ENCODE data around the gene PRR12. TPM values are rescaled to one million over a fixed set of nuclear protein-coding genes. Genes with fewer than 3 reads are reported as not detected.

The PRR12 gene, protein sequence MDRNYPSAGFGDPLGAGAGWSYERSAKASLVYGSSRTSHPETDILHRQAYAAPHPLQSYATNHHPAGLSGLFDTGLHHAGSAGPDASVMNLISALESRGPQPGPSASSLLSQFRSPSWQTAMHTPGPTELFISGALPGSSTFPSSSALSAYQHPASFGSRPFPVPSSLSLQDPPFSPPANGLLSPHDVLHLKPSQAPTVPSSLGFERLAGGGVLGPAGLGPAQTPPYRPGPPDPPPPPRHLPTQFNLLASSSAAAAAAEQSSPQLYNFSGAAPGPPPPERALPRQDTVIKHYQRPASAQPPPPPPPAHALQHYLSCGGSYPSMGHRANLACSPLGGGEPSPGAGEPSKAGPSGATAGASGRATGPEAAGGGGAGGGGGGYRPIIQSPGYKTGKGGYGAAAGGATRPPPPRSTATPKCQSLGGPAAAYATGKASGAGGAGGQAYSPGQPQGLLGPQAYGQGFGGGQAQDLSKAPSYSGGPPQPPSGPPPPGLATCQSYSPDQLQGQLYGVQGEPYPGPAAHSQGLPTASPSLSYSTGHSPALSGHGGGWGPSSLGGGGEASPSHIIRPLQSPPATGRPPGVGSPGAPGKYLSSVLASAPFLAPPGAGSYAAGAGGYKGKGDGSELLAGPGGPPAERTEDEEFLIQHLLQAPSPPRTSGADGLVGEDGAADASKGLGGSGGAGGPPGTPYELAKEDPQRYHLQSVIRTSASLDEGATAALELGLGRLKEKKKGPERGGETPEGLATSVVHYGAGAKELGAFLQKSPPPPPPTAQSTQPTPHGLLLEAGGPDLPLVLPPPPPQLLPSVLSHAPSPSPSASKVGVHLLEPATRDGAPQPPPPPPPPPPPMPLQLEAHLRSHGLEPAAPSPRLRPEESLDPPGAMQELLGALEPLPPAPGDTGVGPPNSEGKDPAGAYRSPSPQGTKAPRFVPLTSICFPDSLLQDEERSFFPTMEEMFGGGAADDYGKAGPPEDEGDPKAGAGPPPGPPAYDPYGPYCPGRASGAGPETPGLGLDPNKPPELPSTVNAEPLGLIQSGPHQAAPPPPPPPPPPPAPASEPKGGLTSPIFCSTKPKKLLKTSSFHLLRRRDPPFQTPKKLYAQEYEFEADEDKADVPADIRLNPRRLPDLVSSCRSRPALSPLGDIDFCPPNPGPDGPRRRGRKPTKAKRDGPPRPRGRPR (N-terminal part only)
- 15.8 TPM for total RNA-seq

DNA sequence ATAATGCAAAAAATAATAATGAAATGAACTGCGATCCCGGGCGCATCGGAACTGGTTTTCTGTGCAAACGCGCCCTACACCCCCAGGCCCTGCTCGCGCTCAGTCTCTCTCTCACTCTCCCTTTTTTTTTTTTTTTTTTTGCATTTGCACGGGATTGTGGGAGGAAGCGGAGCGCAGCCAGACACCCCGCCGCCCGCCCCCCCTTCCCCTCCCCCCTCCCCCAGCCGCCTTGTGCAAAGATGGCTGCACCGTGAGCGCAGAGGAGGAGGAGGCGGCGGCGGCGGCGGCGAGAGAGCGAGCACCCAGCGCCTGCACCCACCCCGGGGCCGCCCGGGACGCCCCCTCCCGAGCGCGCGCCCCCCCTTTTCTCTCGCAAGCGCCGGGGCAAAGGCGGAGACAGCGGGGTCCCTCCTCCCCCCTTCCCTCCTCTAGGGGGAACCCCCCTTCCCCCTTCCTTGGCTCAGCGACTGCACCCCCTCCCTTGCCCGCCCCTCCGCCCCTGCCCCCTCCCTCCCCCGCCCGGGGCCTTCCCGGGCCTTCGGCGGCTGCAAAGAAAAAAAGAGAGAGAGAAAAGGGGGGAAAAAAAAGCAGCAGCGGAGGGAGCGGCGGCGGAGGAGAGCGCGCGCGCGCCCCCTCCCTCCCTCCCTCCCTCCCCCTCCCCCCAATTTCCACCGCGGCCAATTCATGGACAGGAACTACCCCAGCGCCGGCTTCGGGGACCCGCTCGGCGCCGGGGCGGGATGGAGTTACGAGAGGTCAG lies at the start of gene PRR12:
PRR12 (plus strand) TSS at position 212 of the 760 bp plus-strand sequence; CDS start at position 685, 473 bp downstream.

GRCh38 chr19:49580264-49581006 lies 10.5 kb upstream of the PRR12 start, which contains the start of gene NOSIP:
TSS of gene NOSIP (minus strand) at chr19:49580556. CDS start at chr19:49560691, 19,865 bp downstream.

GRCh38 chr19:49581007-49581508 lies 9.9 kb upstream of the PRR12 start, which contains the start of gene PRRG2:
TSS of gene PRRG2 (plus strand) at chr19:49581316. CDS start at chr19:49583220, 1,904 bp downstream.

DNA sequence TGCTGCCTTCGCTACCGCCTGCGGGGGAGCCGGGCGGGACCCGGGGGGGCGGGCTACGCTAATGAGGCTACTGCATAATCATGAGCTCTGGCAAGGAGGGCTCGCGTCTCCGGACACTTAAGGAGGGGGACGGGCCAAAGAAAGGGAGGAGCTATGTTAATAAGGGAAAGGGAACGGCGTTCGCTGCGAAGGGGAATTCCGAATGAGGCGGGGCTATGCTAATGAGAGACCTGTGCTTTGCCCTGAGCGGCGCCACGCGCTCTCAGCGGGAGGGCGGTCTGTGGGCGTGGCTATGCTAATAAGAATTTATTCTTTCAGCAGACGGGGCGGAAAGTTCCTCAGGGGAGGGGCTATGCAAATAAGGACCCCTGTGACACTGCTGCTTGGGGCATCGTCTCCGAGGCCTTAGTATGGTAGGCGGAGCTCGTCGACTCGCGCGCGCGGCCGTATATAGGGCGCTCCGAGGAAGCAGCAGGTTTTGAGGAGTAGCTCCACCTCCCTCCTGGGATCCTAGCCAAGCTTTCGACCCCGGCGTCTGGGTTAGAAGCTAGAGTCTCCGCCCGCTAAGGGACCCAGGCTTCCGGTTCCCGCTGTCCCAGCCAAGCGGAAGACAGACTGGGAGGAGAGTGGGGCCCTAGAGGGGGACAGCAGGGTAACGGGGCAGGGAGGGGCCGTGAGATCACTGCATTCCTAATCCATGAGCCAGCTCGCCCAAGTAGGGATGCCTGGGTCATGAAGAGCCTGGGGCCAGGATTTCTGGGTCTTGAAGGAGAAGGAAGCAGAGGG lies 49.3 kb downstream of the PRR12 start, which contains the start of gene RRAS:
RRAS (minus strand) TSS at position 31 of the 786 bp plus-strand sequence. CDS start 45 bp downstream, outside the sequence.

GRCh38 chr19:49641688-49642491 lies 50.9 kb downstream of the PRR12 start, which contains the start of gene SCAF1:
TSS of gene SCAF1 (plus strand) at chr19:49642209. CDS start at chr19:49645027, 2,818 bp downstream.

GRCh38 chr19:49665351-49666119 lies 74.6 kb downstream of the PRR12 start, which contains the start of the genes BCL2L12 and IRF3:
TSS of gene BCL2L12 (plus strand) at chr19:49665933. CDS start at chr19:49666693, 760 bp downstream.
TSS of gene IRF3 (minus strand) at chr19:49665857. CDS start at chr19:49664838, 1,019 bp downstream.

Other genes starting within 250 kb of the PRR12 start
- 29.5 TPM for gene TEAD2, start 228.8 kb upstream of the PRR12 start, total RNA-seq
- gene DKKL1, start 227.3 kb upstream of the PRR12 start, total RNA-seq, result not detected
- 0.27 TPM for gene KASH5, start 202.9 kb upstream of the PRR12 start, total RNA-seq
- not detected for gene PTH2, start 167.7 kb upstream of the PRR12 start, total RNA-seq
- gene GFY, start 165.8 kb upstream of the PRR12 start, total RNA-seq, result not detected
- 78.0 TPM for gene SLC17A7, start 149.7 kb upstream of the PRR12 start, total RNA-seq
- 77.4 TPM for gene PIH1D1, start 139.4 kb upstream of the PRR12 start, total RNA-seq
- gene ALDH16A1, start 138.0 kb upstream of the PRR12 start, total RNA-seq, result 24.0 TPM
- gene FLT3LG, start 117.0 kb upstream of the PRR12 start, total RNA-seq, result 1.3 TPM
- 1,223 TPM for gene RPL13A, start 103.6 kb upstream of the PRR12 start, total RNA-seq
- 4,219 TPM for gene RPS11, start 94.7 kb upstream of the PRR12 start, total RNA-seq
- 94.0 TPM for gene FCGRT, start 78.5 kb upstream of the PRR12 start, total RNA-seq
- gene RCN3, start 63.2 kb upstream of the PRR12 start, total RNA-seq, result 58.3 TPM
- 38.8 TPM for gene NOSIP, start 10.6 kb upstream of the PRR12 start, total RNA-seq
- gene PRRG2, start 9.9 kb upstream of the PRR12 start, total RNA-seq, result 0.77 TPM
- gene RRAS, start 49.0 kb downstream of the PRR12 start, total RNA-seq, result 6.5 TPM
- gene SCAF1, start 51.0 kb downstream of the PRR12 start, total RNA-seq, result 28.2 TPM
- gene IRF3, start 74.7 kb downstream of the PRR12 start, total RNA-seq, result 51.1 TPM
- gene BCL2L12, start 74.8 kb downstream of the PRR12 start, total RNA-seq, result 3.1 TPM
- gene PRMT1, start 86.1 kb downstream of the PRR12 start, total RNA-seq, result 298 TPM
- 0.77 TPM for gene ADM5, start 98.4 kb downstream of the PRR12 start, total RNA-seq
- 40.4 TPM for gene CPT1C, start 99.9 kb downstream of the PRR12 start, total RNA-seq
- gene TSKS, start 172.1 kb downstream of the PRR12 start, total RNA-seq, result 0.22 TPM
- 61.0 TPM for gene AP2A1, start 175.8 kb downstream of the PRR12 start, total RNA-seq
- 38.7 TPM for gene FUZ, start 222.1 kb downstream of the PRR12 start, total RNA-seq
- gene MED25, start 227.1 kb downstream of the PRR12 start, total RNA-seq, result 44.2 TPM

Data from camera-type eye (tissue), 1 donor.